GM12878 (cell line): ENCODE measurements around the gene ADSS1.

Experiments
- CTCF ChIP-seq, 3 experiments: IDR thresholded peaks in 2 of 3; conservative IDR thresholded peaks in 1 of 3; 2 replicates each; pipeline ENCODE4 v1.5.1; 2011; ENCODE audit warnings: low read depth in 3 of 3, low read length in 3 of 3, mild to moderate bottlenecking in 3 of 3, control low read depth in 2 of 3, moderate library complexity in 2 of 3, inconsistent platforms in 1 of 3, mixed read lengths in 1 of 3; ENCODE audit not compliant: control insufficient read depth in 2 of 3, insufficient read depth in 1 of 3; ENCODE audit errors: extremely low read depth in 1 of 3
- EZH2 ChIP-seq: IDR thresholded peaks from 2 replicates; pipeline ENCODE4 v1.6.1; 2012; ENCODE audit warnings: low read depth, mild to moderate bottlenecking, control low read depth, inconsistent platforms, low read length, borderline replicate concordance; ENCODE audit not compliant: control insufficient read depth
- MAX ChIP-seq: IDR thresholded peaks from 2 replicates; pipeline ENCODE4 v1.6.1; 2012; ENCODE audit warnings: low read depth, low read length, improper control_type of control experiment
- PAX8 ChIP-seq: fragments of 450-650 bp; IDR thresholded peaks from 2 replicates; pipeline ENCODE4 v1.6.1; 2017; ENCODE audit warnings: mild to moderate bottlenecking, moderate library complexity
- PBX3 ChIP-seq: IDR thresholded peaks from 2 replicates; pipeline ENCODE4 v1.6.1; 2011; ENCODE audit warnings: mild to moderate bottlenecking, low read depth, low read length, moderate library complexity; ENCODE audit not compliant: insufficient replicate concordance
- POLR2AphosphoS5 ChIP-seq: IDR thresholded peaks from 2 replicates; pipeline ENCODE4 v1.6.1; 2011; ENCODE audit warnings: mild to moderate bottlenecking, low read length, inconsistent platforms
- SIN3A ChIP-seq: IDR thresholded peaks from 2 replicates; pipeline ENCODE4 v1.6.1; 2012; ENCODE audit warnings: low read depth, low read length, improper control_type of control experiment
- STAT1 ChIP-seq: fragments of 450-650 bp; conservative IDR thresholded peaks from 2 replicates; pipeline ENCODE4 v1.6.1; 2014; ENCODE audit warnings: antibody characterized with exemption, mild to moderate bottlenecking
- ZBTB33 ChIP-seq: fragments of 450-650 bp; IDR thresholded peaks from 2 replicates; pipeline ENCODE4 v1.6.1; 2017; ENCODE audit warnings: mild to moderate bottlenecking

GRCh38 chr14:104773505-104774452 is 49.8 kb downstream of the ADSS1 start:
- TF ChIP-seq PAX8, result no peak
- no peak for TF ChIP-seq STAT1
- no peak for TF ChIP-seq SIN3A
- no peak for TF ChIP-seq CTCF (IDR thresholded peaks at IDR 0.05 in 2 of 3, conservative IDR thresholded peaks at IDR 0.05 in 1 of 3; ENCODE audit: control insufficient read depth in 2 of 3, extremely low read depth in 1 of 3, insufficient read depth in 1 of 3, low read depth in 3 of 3, low read length in 3 of 3)
- no peak for TF ChIP-seq PBX3
- no peak for TF ChIP-seq POLR2AphosphoS5
- TF ChIP-seq EZH2, result no peak
- no peak for TF ChIP-seq ZBTB33
- TF ChIP-seq MAX, result no peak
